Keratinocyte (primary cell): Measurements from ENCODE around the gene EEPD1. TPM values are rescaled to one million over a fixed set of nuclear protein-coding genes. Genes with fewer than 3 reads are reported as not detected.

Experiments used
- DNase-seq: peaks from one replicate; pipeline ENCODE4 v3.0.0-alpha.2; 2011; ENCODE audit warnings: low read depth, missing footprints, low spot score
- FAIRE-seq: peaks from 2 replicates; lab custom pipeline; 2011; peaks lifted over from hg19 to GRCh38; lab: Jason Lieb, UNC
- H2AFZ ChIP-seq: 2 replicates; pipeline ENCODE4 v1.6.0; 2012; ENCODE audit warnings: low read length, control low read depth, inconsistent platforms; ENCODE audit not compliant: control insufficient read depth
- H3K27ac ChIP-seq: 2 replicates; pipeline ENCODE4 v1.5.1; 2011; ENCODE audit warnings: low read length; ENCODE audit not compliant: control insufficient read depth, insufficient read depth
- H3K27me3 ChIP-seq: 3 replicates; pipeline ENCODE4 v1.6.0; 2011; ENCODE audit warnings: low read length; ENCODE audit not compliant: control insufficient read depth, insufficient read depth; ENCODE audit errors: extremely low read depth
- H3K36me3 ChIP-seq, 2 experiments: 2 replicates in 1 of 2; 3 replicates in 1 of 2; pipeline ENCODE4 v1.5.1; 2011; ENCODE audit warnings: low read length in 2 of 2, mild to moderate bottlenecking in 1 of 2; ENCODE audit not compliant: control insufficient read depth in 2 of 2, insufficient read depth in 2 of 2; ENCODE audit errors: extremely low read depth in 1 of 2
- H3K4me1 ChIP-seq: 3 replicates; pipeline ENCODE4 v1.5.1; 2011; ENCODE audit warnings: low read length; ENCODE audit not compliant: control insufficient read depth, insufficient read depth; ENCODE audit errors: extremely low read depth
- H3K4me2 ChIP-seq: 3 replicates; pipeline ENCODE4 v1.6.0; 2011; ENCODE audit warnings: low read depth, low read length; ENCODE audit not compliant: control insufficient read depth, insufficient read depth; ENCODE audit errors: extremely low read depth
- H3K4me3 ChIP-seq, 3 experiments: fragments of 200-600 bp in 1 of 3; sonication (generic) in 1 of 3; 2 replicates in 2 of 3; 3 replicates in 1 of 3; pipeline ENCODE4 v1.5.1; 2011 to 2016; ENCODE audit warnings: low read length in 3 of 3, mild to moderate bottlenecking in 3 of 3, control low read depth in 2 of 3, inconsistent platforms in 1 of 3, low read depth in 1 of 3, mixed read lengths in 1 of 3, mixed run types in 1 of 3, moderate library complexity in 1 of 3; ENCODE audit not compliant: control insufficient read depth in 2 of 3, insufficient read depth in 2 of 3; ENCODE audit errors: extremely low read depth in 1 of 3
- H3K79me2 ChIP-seq: 2 replicates; pipeline ENCODE4 v1.6.0; 2012; ENCODE audit warnings: low read length; ENCODE audit not compliant: control insufficient read depth, insufficient read depth
- H3K9ac ChIP-seq: 3 replicates; pipeline ENCODE4 v1.6.0; 2011; ENCODE audit warnings: low read length; ENCODE audit not compliant: control insufficient read depth, insufficient read depth; ENCODE audit errors: extremely low read depth
- H3K9me1 ChIP-seq: 3 replicates; pipeline ENCODE4 v1.6.0; 2011; ENCODE audit warnings: low read length; ENCODE audit not compliant: control insufficient read depth, insufficient read depth; ENCODE audit errors: extremely low read depth
- H3K9me3 ChIP-seq: 2 replicates; pipeline ENCODE4 v1.5.1; 2012; ENCODE audit warnings: low read depth, low read length; ENCODE audit not compliant: control insufficient read depth
- H4K20me1 ChIP-seq: 3 replicates; pipeline ENCODE4 v1.6.0; 2011; ENCODE audit warnings: low read length; ENCODE audit not compliant: control insufficient read depth, insufficient read depth; ENCODE audit errors: extremely low read depth
- CTCF ChIP-seq, 3 experiments: IDR thresholded peaks in 1 of 3; conservative IDR thresholded peaks in 1 of 3; optimal IDR thresholded peaks in 1 of 3; 2 replicates in 2 of 3; 3 replicates in 1 of 3; pipeline versions ENCODE3 to v1.5.1; 2011; ENCODE audit warnings: low read length in 3 of 3, mild to moderate bottlenecking in 3 of 3, moderate library complexity in 2 of 3, control low read depth in 1 of 3, inconsistent platforms in 1 of 3; ENCODE audit not compliant: insufficient read depth in 2 of 3; ENCODE audit errors: extremely low read depth in 1 of 3
- EZH2 ChIP-seq: IDR thresholded peaks from one replicate; pipeline ENCODE4 v1.6.1; 2012; ENCODE audit warnings: inconsistent platforms, mild to moderate bottlenecking, low read length, moderate library complexity
- dilution Hi-C: fragments of 300-500 bp; cut with MboI; formaldehyde crosslinking; loops from one replicate; pipeline ENCODE4 v1.7.0; 2020; ENCODE audit warnings: low sequenced_read_pairs; ENCODE audit not compliant: extremely low pct_ligation_motif_present
- polyA plus RNA-seq, 5 experiments: library from polyadenylated mRNA; depleted of rRNA in 3 of 5; stranded (reverse) in 3 of 5; stranded (forward) in 1 of 5; unstranded in 1 of 5; fragments of >200 nt; gene quantifications; 1 replicate in 1 of 5; 2 replicates in 3 of 5; 3 replicates in 1 of 5; pipeline versions ENCODE4 v1.2.1 to v1.2.3, GENCODE V29; 2011 to 2012; ENCODE audit warnings: missing spikeins in 2 of 5, low read depth in 1 of 5, low replicate concordance in 1 of 5

Gene EEPD1
- polyA plus RNA-seq, 1 donor (not counting 4 experiments of a cell fraction or from before 2014, with no cell fraction given): 1.2 TPM

GRCh38 chr7:36114355-36114754 lies 38.7 kb upstream of the EEPD1 start:
- dilution Hi-C loops: no loop called here
- no peak for TF ChIP-seq EZH2
- TF ChIP-seq CTCF (optimal IDR thresholded peaks at IDR 0.05 in 1 of 3, IDR thresholded peaks at IDR 0.05 in 1 of 3, conservative IDR thresholded peaks at IDR 0.05 in 1 of 3; ENCODE audit: extremely low read depth in 1 of 3, insufficient read depth in 2 of 3, low read length in 3 of 3): no peak
- Histone ChIP-seq H4K20me1 (no peaks in the 10 kb centered on the region), H3K27ac (no peak overlapping the region), H3K4me1 (peaks cover 38% of the 10 kb centered on the region), H3K36me3 (no peaks in the 10 kb centered on the region), H3K27me3 (no peaks in the 10 kb centered on the region), H3K9me1 (no peaks in the 10 kb centered on the region), H3K79me2 (no peaks in the 10 kb centered on the region), H2AFZ (no peak overlapping the region), H3K9ac (no peak overlapping the region), H3K4me3 (no peak overlapping the region), H3K4me2 (no peak overlapping the region), H3K9me3 (no peaks in the 10 kb centered on the region)
- FAIRE-seq: no peak
- no peak for DNase-seq

GRCh38 chr7:36115448-36116321 lies 37.4 kb upstream of the EEPD1 start:
- Histone ChIP-seq H3K36me3 (no peaks in the 10 kb centered on the region), H3K4me1 (peaks cover 48% of the 10 kb centered on the region), H2AFZ (peak overlapping the region; percentile 34), H3K4me3 (no peak overlapping the region), H3K79me2 (no peaks in the 10 kb centered on the region), H3K9me1 (no peaks in the 10 kb centered on the region), H3K27ac (peak overlapping the region; percentile 55), H3K4me2 (peak overlapping the region; percentile 64), H4K20me1 (no peaks in the 10 kb centered on the region), H3K27me3 (no peaks in the 10 kb centered on the region), H3K9me3 (no peaks in the 10 kb centered on the region), H3K9ac (peak overlapping the region; percentile 40)
- DNase-seq (peak; percentile 66), FAIRE-seq (peak; percentile 98)
- dilution Hi-C loops: no loop called here
- TF ChIP-seq CTCF (optimal IDR thresholded peaks at IDR 0.05 in 1 of 3, IDR thresholded peaks at IDR 0.05 in 1 of 3, conservative IDR thresholded peaks at IDR 0.05 in 1 of 3; ENCODE audit: extremely low read depth in 1 of 3, insufficient read depth in 2 of 3, low read length in 3 of 3): no peak
- TF ChIP-seq EZH2: no peak
